ENCODE results near the gene NPFFR1.

GRCh38 chr10:70258216-70258615 lies 25.6 kb downstream of the NPFFR1 start:
- no peak for TF ChIP-seq POLR2A (IDR thresholded peaks at IDR 0.05; ENCODE audit: extremely low read depth, insufficient read length)
- TF ChIP-seq CTCF (IDR thresholded peaks at IDR 0.05; ENCODE audit: low read depth, low read length), result no peak
- no peak for TF ChIP-seq MAX (IDR thresholded peaks at IDR 0.05; ENCODE audit: low read depth, low read length)
- TF ChIP-seq MYC (IDR thresholded peaks at IDR 0.05; ENCODE audit: low read depth, low read length), result no peak

Data from NB4 (cell line).